Eye (tissue), 1 donor: ENCODE results near the gene ZNF524.

Experiments
- DNase-seq: peaks from one replicate; pipeline ENCODE4 v3.0.0-alpha.2; 2015

ZNF524 gene

GRCh38 chr19:55621673-55622231, 21.7 kb downstream of the ZNF524 start:
- no peak for DNase-seq

GRCh38 chr19:55622242-55622969, 22.3 kb downstream of the ZNF524 start:
- DNase-seq: no peak

GRCh38 chr19:55623130-55623529, 23.0 kb downstream of the ZNF524 start:
- no peak for DNase-seq

- no peak for DNase-seq
Measured at GRCh38 chr19:55623561-55623960, 23.5 kb downstream of the ZNF524 start.

- peak; percentile 99 for DNase-seq
Measured at GRCh38 chr19:55624109-55625003, 24.3 kb downstream of the ZNF524 start, which contains the start of gene ZNF784. ZNF784 (minus strand) TSS chr19:55624566; CDS start chr19:55624561, 5 bp downstream.

GRCh38 chr19:55625004-55625326, 24.9 kb downstream of the ZNF524 start:
- no peak for DNase-seq

GRCh38 chr19:55626350-55626749, 26.3 kb downstream of the ZNF524 start:
- DNase-seq: no peak

- peak; percentile 97 for DNase-seq
Measured at GRCh38 chr19:55632463-55632834, 32.4 kb downstream of the ZNF524 start.

GRCh38 chr19:55633861-55634260, 33.8 kb downstream of the ZNF524 start:
- no peak for DNase-seq

- no peak for DNase-seq
Measured at GRCh38 chr19:55635334-55635717, 35.2 kb downstream of the ZNF524 start.

- no peak for DNase-seq
Measured at GRCh38 chr19:55635856-55636440, 35.9 kb downstream of the ZNF524 start.

- no peak for DNase-seq
Measured at GRCh38 chr19:55636723-55637122, 36.6 kb downstream of the ZNF524 start.

- no peak for DNase-seq
Measured at GRCh38 chr19:55637534-55637933, 37.4 kb downstream of the ZNF524 start.

GRCh38 chr19:55638864-55639359, 38.8 kb downstream of the ZNF524 start:
- peak; percentile 60 for DNase-seq

GRCh38 chr19:55640043-55640576, 40.0 kb downstream of the ZNF524 start:
- DNase-seq: peak; percentile 85

GRCh38 chr19:55640577-55641425, 40.7 kb downstream of the ZNF524 start, which contains the start of gene ZNF580:
ZNF580 (plus strand) TSS chr19:55641002; CDS start chr19:55642509, 1,507 bp downstream.
- DNase-seq: peak; percentile 85

GRCh38 chr19:55641426-55642152, 41.5 kb downstream of the ZNF524 start:
- DNase-seq: no peak

GRCh38 chr19:55642153-55643002, 42.3 kb downstream of the ZNF524 start:
- peak; percentile 23 for DNase-seq

- DNase-seq: peak; percentile 86
Measured at GRCh38 chr19:55643003-55643886, 43.2 kb downstream of the ZNF524 start, which contains the start of gene ZNF581. ZNF581 (plus strand) TSS chr19:55643649; CDS start chr19:55644572, 923 bp downstream.
